HPDE6-E6E7 (cell line): ENCODE results near the gene SERPINB11.
"Not testable (repeated sequence)": the region's sequence is repeated elsewhere in the genome, so short reads cannot be mapped to it uniquely, and the experiment has no call there.

Experiments used
- DNase-seq: peaks from one replicate; pipeline ENCODE4 v3.0.0; 2011; ENCODE audit warnings: missing footprints; ENCODE audit errors: extremely low spot score

The SERPINB11 gene

DNA sequence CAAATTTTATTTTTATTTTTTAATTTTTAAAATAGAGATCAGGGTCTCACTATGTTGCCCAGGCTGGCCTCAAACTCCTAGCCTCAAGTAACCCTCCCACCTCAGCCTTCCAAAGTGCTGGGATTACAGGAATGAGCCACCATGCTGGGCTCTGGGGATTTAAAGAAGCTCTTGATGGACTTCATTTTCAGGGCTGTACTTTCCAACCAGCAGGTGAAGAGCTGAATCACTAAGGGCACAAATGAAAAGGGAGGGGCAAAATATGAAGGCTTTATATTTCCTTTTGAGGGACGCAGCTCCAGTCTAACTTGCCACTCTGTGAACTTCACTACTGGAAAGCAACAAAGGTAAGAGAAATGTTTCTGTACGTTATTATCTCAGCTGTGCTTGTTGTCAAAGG is at the start of gene SERPINB11:
Gene SERPINB11 (plus strand): TSS at position 301 of the 400 bp plus-strand sequence. CDS start 7,234 bp downstream, outside the sequence.
- no peak for DNase-seq

GRCh38 chr18:63658920-63659319 is 43.8 kb upstream of the SERPINB11 start:
- not testable (repeated sequence) for DNase-seq

DNA sequence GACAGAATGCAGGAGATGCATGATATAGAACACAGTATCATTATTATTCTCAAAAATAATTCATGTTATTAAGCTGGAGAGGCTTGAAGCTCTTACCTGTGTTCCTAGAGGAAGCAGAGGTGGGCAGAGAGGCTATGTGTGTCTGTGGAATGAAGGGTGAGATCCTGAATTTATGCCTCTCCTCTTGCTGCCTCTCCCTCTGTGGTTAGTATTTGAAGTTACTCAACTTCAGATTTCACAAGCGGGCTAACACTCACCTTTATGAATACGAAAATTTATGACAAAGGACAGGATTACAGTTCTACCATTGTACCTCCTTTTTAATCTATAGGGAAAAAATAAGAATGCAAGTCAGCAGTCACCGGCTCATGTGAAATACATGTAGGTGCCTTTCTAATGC is 41.0 kb upstream of the SERPINB11 start, which contains the start of gene SERPINB3:
Gene SERPINB3 (minus strand): TSS at position 144 of the 400 bp plus-strand sequence. CDS start 677 bp downstream, outside the sequence.
- not testable (repeated sequence) for DNase-seq

DNA sequence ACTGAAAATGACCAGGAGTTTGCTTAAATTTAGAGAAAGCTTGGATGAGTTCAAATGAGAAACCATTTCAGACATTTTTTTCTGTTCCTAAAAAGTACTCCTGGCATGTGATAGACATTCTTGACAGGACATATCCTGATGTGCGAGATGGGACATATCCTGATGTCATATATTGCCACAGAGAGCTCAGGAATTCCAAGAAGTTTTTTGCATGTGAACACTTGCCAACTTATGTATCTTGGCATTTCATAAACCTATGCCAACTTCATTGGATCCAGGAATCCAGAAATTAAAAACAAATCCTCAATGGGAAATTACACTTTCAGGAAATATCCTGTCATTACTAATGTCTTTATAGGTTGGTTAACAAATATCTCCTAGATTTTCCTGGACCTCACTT is 38.2 kb upstream of the SERPINB11 start:
- no peak for DNase-seq

DNA sequence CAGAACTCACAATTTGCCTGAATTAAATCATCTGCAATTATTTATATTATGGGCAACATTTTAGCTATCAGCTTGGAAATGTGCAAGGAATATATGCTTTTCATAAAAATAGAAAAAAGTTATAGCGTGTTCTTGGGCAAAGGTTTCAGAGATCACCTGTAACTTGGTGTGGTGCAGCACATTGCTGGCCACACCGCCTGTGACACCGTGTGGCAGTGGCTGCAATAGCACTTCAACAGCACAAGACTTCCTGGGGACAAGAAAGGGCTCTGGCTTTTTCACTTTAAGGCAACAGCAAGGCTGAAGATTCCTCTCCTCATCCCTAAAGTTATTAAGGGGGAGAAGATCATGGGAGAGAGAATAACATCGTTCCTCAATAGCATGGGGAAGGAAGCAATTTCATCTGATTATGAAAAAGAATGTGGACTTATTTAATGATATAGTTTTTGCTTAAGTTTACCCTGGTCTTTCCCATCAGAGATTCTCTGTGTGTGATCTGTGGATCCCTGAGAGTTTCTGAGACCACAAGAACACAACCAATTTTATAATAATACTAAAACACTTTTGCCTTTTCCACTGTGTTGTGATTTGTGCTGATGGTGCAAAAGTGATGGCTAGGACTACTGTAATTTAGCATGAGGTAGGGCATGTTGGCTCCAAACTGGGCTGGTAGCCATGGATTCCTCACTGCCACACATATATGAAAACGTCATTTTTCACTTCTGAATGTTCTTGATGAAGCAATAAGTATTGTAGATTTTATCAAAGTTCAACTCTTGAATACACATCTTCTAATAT is 26.0 kb upstream of the SERPINB11 start:
- peak; percentile 23 for DNase-seq

GRCh38 chr18:63677500-63678225 is 25.1 kb upstream of the SERPINB11 start:
- DNase-seq, result no peak

GRCh38 chr18:63679820-63680606 is 22.7 kb upstream of the SERPINB11 start:
- DNase-seq, result no peak

DNA sequence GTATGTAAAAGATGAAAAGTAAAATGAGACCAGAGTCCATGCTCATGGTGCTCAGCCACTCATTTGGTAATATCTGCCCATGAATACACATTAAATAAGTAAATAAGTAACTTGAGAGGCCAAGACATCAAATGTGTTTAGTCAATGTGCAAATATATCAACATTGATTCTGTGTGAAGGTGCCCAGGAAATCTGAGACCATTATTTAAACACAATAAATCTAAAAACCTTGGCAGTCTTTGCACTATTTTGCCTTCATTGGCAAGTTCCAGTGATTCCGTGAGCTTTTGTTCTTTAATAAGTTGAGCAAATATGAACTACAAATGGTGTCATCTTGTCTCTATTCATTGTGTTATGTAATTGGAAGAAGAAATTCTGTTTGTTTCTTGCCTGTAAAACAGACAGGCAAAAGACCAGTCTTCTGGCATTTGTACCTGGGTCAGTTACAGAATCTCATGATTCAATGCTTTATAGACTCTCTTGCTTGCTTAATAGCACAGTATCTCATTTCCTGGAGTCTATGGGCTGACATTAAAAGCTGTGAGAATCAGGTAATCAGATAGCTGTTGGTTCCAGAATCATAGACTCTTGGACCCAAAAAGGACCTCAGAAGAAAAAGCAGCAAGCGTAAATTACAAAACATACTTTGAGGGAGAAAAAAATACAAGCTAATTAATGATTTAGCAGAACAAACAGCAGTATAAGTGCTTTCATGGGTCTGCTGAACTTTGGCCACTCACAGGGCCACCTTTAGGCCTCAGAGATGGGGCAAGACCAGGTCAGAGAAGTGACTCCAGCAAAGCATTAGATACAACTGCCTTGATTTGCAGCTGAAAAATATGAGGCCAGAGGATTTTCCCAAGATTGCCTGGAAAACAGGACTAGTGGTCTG is 21.1 kb upstream of the SERPINB11 start:
- DNase-seq, result no peak

DNA sequence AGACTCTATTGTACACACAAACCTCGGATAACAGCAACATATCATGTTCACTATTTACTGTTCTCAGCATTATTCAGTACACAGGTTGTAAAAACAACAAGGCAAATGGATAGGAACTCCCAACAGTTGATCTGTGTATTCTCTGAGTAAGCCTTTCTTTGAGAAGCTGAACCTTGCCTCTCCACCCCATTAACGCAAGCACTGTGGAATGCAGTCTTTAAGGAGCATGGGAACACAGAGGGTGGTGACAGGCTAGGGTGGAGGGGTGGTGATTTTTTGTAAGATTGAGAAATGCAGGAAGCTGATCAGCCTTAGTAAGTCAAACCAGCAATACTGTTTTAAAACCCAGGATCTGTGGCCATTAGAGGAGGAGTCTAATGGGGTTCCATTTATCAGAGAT is 19.6 kb upstream of the SERPINB11 start:
- peak; percentile 94 for DNase-seq

DNA sequence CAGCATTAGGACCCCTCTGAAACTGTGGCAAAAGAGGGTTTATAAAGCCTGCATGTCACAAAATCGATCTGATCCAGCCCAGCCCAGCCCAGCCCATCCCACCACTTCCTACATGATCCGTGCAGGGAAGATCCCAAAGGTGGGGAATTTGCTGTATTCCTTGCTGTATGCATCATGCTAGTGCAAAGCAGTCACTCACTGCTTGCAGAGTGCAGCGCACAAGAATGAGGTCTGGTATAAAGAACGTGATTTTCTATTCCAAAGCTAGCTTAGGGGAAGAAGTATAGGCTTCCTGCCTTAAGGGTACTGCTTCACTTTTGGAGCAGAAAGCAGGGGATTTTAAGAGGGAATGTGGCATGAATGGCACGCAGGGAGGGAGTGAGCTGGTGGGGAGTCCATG is 18.9 kb upstream of the SERPINB11 start:
- no peak for DNase-seq

DNA sequence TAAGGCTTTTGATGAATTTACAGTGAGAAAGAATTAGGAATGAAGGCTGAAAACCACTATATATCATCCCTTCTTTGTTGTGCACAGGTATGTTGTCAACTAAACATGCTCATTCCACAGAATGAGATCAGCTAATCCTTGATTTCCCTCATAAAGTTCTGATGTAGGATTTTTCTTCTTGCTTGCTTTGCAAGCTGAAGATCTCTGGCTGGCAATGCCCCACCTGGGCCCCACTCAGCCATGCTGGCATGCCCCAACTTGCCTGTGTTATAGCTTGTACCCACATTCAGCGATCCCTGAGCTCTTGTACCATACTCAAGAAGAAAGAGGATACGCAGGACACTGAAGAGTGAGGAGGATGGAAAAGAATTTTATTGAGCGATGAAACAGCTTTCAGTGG is 18.0 kb upstream of the SERPINB11 start:
- DNase-seq, result no peak

DNA sequence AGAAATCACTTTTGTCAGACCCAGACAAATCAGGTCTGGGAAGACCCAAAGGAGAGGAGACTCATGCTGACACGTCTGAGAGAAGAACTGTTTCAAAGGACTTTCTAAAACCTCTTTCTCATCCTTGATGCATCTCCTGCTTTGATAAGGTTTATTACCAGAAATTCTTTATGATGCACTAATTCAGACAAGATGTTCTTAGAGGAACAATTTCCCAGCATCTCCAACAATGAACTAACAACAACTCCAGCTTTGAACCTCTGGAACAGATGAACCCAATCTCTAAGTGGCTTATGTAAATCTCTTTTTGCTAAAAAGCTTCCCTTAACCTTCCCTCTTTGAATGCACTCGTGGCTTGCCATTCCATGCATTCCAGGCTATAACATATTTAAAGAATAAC is 15.9 kb upstream of the SERPINB11 start:
- no peak for DNase-seq

DNA sequence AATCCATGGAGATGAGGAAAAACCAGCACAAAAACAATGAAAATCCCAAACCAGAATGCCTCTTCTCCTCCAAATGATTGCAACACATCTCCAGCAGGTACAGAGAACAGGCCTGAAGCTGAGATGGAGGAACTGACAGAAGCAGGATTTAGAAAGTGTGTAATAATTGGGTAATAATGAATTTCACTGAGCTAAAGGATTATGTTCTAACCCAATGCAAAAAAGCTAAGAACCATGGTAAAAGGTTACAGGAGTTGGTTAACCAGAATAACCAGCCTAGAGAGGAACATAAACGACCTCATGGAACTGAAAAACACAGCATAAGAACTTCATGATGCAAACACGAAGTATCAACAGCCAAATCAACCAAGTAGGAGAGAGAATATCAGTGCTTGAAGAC is 13.7 kb upstream of the SERPINB11 start:
- DNase-seq, result no peak

DNA sequence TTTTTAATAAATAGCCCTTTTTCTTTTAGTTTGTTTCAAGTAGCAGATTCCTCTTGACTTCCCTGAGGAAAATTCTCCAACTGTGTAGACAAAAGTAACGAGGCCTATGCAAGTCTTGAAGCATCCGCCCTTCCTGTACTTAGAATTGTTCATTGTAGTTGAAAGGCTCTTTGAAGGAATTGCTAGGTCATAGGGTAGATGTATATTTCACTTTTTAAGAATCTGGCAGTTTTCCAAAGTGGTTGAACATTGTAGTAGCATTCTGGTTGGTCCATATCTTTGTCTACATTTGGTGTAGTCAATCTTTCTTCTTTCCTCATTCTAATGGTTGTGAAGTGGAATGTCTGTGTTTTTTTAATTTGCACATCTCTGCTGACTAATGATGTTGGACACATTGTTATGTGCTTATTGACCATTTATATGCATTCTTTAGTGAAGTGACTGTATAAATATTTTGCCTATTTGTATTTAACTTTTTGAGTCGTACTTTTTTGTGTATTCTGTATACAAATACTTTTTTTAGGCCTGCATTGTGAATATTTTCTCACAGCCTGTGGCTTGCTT is 5.6 kb upstream of the SERPINB11 start:
- no peak for DNase-seq

DNA sequence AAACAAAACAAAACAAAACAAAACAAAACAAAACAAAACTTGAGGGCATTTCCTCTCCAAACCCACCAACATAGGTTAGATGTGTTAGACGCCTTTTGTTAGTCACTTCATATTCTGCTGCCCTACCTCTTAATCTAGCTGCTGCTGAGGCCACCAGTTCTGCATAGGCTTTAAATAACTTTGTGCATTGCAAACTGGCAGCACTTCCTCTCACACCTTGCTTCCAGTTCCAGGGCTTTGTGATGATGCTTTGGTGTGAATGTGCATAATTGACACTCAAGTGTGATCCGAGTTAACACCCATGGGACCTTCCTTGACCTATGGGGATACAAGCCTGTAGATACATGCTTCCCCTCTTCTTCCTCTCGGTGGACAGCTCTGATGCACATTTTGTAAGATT is 2.3 kb upstream of the SERPINB11 start:
- no peak for DNase-seq

GRCh38 chr18:63701952-63702351 is 808 bp upstream of the SERPINB11 start:
- no peak for DNase-seq

DNA sequence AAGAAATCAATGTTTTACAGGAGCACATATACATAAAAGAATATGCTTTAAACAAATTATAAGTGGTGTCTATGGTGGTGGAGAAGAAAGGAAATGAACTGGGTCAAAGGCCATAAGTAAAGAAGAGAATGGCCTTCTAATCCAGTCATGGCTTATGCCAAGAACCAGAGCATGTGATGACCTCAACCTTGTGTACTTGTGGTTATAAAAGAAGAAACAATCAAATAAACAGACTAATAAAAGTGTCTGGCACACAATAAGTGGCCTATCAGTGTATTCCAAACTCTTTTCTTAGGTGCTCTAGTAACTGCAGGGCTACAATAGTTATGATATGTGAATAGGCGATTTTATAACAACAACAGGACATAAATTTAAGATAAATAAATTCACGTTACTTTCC is 2.6 kb downstream of the SERPINB11 start:
- no peak for DNase-seq

- DNase-seq, result no peak
These were observed 5.1 kb downstream of the SERPINB11 start for GRCh38 chr18:63707816-63708215.

- no peak for DNase-seq
These were observed 5.9 kb downstream of the SERPINB11 start for GRCh38 chr18:63708650-63709049.

DNA sequence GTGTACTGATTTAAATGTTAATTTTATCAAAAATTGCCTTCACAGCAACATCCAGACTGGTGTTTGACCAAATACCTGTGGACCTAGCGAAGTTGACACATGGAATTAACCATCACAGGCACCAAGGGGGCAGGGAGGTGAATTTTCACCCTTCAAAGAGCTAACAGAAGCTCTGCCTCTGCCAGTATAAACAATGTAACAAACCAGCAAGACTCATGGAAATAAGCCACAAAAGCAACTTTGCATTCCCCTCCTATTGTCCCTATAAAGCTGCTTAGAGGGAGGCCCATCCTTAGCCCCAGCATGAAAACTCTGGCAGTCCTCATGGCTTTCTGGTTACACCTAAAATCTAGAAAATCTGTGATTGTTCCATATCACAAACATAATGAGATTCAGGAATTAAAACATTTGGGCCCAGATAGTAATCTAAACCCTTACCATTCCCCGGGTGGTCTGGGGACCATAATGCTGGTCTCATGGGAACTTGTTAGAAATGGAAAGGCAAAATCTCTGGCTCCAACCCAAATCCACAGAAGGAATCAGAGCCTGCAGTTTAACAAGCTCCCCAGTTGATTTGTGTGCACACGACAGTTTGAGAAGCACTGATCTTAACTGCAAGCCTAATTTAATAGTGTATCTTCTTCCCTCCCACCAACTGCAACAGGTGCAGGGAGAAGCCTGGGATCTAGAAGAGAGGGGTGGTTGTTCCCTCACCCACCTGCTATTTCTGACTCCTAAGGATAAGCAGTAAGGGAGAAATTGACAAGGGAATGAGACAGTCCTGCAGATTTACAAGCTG is 23.1 kb downstream of the SERPINB11 start:
- no peak for DNase-seq
